H1 (cell line): ENCODE data around the gene BCL2L1. TPM values are rescaled to one million over a fixed set of nuclear protein-coding genes. Genes with fewer than 3 reads are reported as not detected.

Experiments
- RXRA ChIP-seq: IDR thresholded peaks from 2 replicates; pipeline ENCODE4 v1.6.1; 2011; ENCODE audit warnings: low read depth, mild to moderate bottlenecking, low read length, moderate library complexity; ENCODE audit not compliant: insufficient read depth
- SAP30 ChIP-seq: fragments of 300-600 bp; sonication (generic); IDR thresholded peaks from 2 replicates; pipeline ENCODE4 v1.7.1; 2012; ENCODE audit warnings: low read length, moderate library complexity, mild to moderate bottlenecking, inconsistent platforms; ENCODE audit not compliant: insufficient read depth, insufficient replicate concordance
- polyA plus RNA-seq, 7 experiments: library from polyadenylated mRNA; depleted of rRNA in 3 of 7; stranded (reverse) in 5 of 7; unstranded in 2 of 7; fragments of >200 nt in 5 of 7; fragments of 200-250 nt in 2 of 7; gene quantifications; 1 replicate in 5 of 7; 2 replicates in 1 of 7; 4 replicates in 1 of 7; pipeline versions ENCODE4 v1.2.1 to v1.2.3, GENCODE V29; 2011 to 2013; ENCODE audit warnings: missing spikeins in 2 of 7, mixed read lengths in 2 of 7
- total RNA-seq: library from RNA; stranded (reverse); fragmentation: NEBNext Ultra II Directional; extraction: Animal tissue kit (Norgen Biotek cat#: 25700); gene quantifications from 2 replicates; pipeline ENCODE4 v1.2.1, GENCODE V29; 2021
- TF ChIP-seq, protein P1 (sequence below): IDR thresholded peaks from 2 replicates; pipeline ENCODE4 v1.6.1; 2011; ENCODE audit warnings: low read depth, mild to moderate bottlenecking, low read length; ENCODE audit not compliant: insufficient read depth

Gene BCL2L1
- total and polyA plus RNA-seq, 2 of the 8 experiments (the other 6 are each of a cell fraction or from before 2014, with no cell fraction given) = 64.9 to 66.1 TPM

DNA sequence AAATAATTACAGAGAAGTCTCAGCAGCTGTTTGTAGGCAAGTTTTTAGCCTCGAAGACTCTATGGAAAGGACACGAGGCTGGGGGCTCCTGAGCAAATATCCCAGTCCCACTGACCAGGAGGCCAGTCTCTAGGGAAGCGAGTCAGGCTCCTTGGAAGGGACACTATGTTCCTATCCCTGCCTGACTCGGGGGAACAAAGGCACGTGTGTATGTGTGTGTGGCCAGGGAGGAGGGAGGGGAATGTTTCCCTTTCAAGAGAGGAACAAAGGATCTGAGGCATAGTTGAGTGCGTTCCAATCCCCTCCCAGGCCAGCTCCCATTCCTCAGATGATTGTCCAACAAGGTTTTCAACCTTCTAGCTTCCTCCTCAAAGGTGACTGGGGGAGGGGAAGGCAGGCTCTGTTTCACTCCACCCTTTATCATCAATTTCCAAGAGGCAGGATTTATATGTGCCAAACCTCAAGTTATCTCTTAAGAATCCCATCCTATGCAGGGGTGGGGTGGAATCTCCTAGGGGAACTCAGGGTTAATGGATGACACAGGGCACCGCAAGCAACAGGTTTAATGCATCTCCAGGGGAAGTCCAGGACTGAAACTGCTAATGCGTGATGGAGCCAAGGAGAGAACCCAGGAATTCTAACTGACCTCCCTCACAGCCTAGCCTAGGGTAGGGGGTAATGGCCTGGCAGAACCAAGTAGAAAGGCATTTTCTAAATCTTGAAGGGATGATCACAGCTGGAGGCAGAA is 9.9 kb downstream of the BCL2L1 start (continued):
- TF ChIP-seq, protein P1, sequence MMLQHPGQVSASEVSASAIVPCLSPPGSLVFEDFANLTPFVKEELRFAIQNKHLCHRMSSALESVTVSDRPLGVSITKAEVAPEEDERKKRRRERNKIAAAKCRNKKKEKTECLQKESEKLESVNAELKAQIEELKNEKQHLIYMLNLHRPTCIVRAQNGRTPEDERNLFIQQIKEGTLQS = no peak
- TF ChIP-seq RXRA = no peak
- TF ChIP-seq SAP30 = no peak
